HuH-7 (cell line): ENCODE measurements around the gene ARHGAP6.

Experiments used
- DNase-seq: peaks from one replicate; pipeline ENCODE4 v3.0.0; 2011; ENCODE audit warnings: low spot score

ARHGAP6 gene

GRCh38 chrX:11424903-11425674, 240.6 kb downstream of the ARHGAP6 start:
- DNase-seq: no peak

- no peak for DNase-seq
These were observed 241.8 kb downstream of the ARHGAP6 start for GRCh38 chrX:11423949-11424348.

- DNase-seq: no peak
These were observed 242.3 kb downstream of the ARHGAP6 start for GRCh38 chrX:11423362-11423818.

- no peak for DNase-seq
These were observed 243.2 kb downstream of the ARHGAP6 start for GRCh38 chrX:11422525-11422857.

- DNase-seq: no peak
These were observed 243.8 kb downstream of the ARHGAP6 start for GRCh38 chrX:11421805-11422524.

GRCh38 chrX:11420851-11421250, 244.9 kb downstream of the ARHGAP6 start:
- no peak for DNase-seq

GRCh38 chrX:11419102-11419501, 246.6 kb downstream of the ARHGAP6 start:
- no peak for DNase-seq

- no peak for DNase-seq
These were observed 249.1 kb downstream of the ARHGAP6 start for GRCh38 chrX:11416600-11416999.

GRCh38 chrX:11414091-11414490, 251.6 kb downstream of the ARHGAP6 start:
- DNase-seq: no peak

GRCh38 chrX:11412715-11413623, 252.8 kb downstream of the ARHGAP6 start:
- DNase-seq: no peak

- DNase-seq: no peak
These were observed 255.8 kb downstream of the ARHGAP6 start for GRCh38 chrX:11409957-11410356.

GRCh38 chrX:11408783-11409182, 256.9 kb downstream of the ARHGAP6 start:
- no peak for DNase-seq

- DNase-seq: no peak
These were observed 257.7 kb downstream of the ARHGAP6 start for GRCh38 chrX:11408109-11408405.

GRCh38 chrX:11407331-11408108, 258.2 kb downstream of the ARHGAP6 start:
- no peak for DNase-seq

- DNase-seq: no peak
These were observed 259.5 kb downstream of the ARHGAP6 start for GRCh38 chrX:11406109-11406765.

GRCh38 chrX:11403631-11404030, 262.1 kb downstream of the ARHGAP6 start:
- DNase-seq: no peak

GRCh38 chrX:11401966-11402365, 263.8 kb downstream of the ARHGAP6 start:
- no peak for DNase-seq

GRCh38 chrX:11399489-11400094, 266.1 kb downstream of the ARHGAP6 start:
- no peak for DNase-seq

GRCh38 chrX:11398785-11399184, 266.9 kb downstream of the ARHGAP6 start:
- no peak for DNase-seq

- DNase-seq: no peak
These were observed 267.6 kb downstream of the ARHGAP6 start for GRCh38 chrX:11398139-11398538.

GRCh38 chrX:11397680-11398079, 268.0 kb downstream of the ARHGAP6 start:
- DNase-seq: no peak
